GM19023 (cell line): ENCODE measurements around the gene SESTD1.
"Not testable (repeated sequence)": the region's sequence is repeated elsewhere in the genome, so short reads cannot be mapped to it uniquely, and the experiment has no call there.

Experiments used
- ATAC-seq: cut with Tn5 transposase; IDR thresholded peaks from one replicate; pipeline ENCODE4 v1.9.1; 2021; ENCODE audit warnings: mild to moderate bottlenecking, moderate library complexity; ENCODE audit not compliant: unreplicated experiment

The SESTD1 gene

DNA sequence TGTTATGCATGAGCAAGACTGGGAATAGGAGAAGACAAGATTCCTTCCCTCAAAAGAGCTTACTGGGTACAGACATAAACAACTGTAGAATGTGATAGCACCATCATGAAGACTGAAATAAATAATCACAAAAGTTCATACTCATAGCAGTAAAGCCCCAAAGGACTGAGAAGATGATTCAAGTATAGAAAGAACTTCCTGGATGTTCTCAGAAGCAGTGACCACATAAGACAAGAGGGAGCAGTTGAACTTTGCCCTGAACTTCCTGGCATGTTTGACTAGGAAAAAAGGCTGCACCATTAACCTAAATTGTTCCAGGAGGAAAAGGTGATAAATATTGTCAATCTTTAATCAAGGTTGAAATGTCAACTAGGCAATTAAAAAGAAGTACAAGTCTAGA lies 156.9 kb downstream of the SESTD1 start:
- no peak for ATAC-seq

DNA sequence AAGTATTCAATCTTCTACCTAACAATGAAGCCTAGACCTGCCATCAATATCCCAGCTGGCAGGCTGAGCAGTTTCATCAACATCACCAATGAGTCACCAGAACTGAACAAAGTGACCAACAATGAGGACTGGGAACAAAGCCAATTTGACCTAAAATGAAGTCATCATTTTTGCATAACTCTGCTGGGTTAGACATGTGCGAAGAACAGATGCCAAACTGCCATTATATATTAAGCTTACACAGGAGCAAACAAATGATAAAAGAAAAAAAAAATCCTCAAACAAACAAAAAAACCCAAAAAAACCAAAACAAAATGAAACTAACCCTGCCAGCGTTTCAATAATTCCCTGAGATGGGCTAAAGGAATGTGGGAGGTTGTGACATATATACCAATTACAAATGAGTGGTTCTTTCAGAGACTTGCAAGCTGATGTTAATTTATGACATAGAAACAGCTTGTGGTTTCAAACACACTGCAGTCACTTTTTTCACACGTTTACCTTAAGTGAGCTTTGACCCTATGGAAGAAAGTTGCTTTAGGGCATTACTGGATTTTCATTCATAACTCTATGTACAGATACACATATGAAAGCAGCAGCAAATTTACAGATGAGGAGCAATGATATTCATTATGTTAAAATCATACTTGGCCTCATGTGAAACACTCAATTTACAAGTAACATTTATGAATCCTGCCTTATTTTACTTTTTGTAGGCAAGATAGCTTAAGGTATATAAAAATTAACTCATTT lies 157.8 kb downstream of the SESTD1 start:
- ATAC-seq = peak; percentile 80

DNA sequence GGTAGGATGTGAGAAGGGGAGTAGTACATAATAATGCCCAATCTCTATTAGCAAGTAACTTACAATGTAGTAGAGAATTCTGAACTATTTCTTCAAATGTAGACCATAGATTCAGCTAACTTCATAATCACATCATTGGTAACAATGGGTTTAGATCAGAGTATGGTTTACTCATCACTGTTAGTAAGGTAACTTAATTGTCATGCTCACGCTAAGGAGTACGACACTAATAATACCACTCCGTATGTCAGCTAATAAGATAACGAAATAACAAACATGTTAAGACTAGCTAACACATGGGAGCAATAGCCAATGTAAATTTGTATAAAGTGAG lies 158.3 kb downstream of the SESTD1 start:
- peak; percentile 16 for ATAC-seq

DNA sequence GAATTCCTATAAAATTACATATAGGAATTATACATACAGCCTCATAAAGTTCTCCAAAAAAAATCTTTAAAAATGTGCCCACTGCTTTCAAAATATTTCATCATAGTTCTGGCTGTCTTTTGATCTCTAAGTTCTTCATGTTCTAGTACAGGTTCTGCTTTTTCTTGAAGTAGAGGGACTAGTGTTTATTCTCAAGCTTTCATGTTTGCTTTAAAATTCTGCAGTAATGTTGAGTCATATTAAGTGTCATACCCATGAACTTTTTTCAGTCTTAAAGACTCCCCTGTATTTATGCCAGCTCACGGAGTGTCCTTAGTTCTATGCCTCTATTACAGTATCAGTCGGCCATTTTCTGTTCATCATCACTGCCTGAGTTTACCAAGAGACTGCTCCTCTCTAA lies 159.9 kb downstream of the SESTD1 start:
- ATAC-seq = no peak

DNA sequence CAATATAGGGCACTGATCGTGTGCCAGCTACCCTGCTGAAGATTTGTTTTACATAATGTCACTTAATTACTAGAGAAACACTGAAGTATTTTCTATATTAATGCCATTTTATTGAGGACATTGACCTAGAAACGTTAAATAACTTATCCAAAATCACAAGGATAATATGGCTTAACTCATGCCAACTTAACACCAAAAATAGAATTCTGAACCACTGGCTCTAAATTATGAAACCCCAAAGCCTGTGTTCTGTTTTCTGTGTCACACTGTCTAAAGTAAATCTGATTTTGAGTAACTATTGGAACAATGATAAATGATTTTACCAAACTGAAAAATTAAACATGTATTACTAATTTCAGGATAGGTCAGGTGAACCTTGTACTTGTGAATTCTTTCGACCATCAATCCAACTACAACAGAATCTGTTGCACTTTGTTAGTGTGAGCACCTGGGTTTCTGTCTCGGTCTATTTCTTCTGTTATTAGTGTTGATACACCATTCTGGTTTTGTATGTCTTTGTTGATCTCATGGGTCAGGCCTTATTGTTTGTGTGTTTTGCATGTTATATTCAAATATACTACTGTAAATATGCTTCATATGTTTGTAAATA lies 166.4 kb downstream of the SESTD1 start:
- ATAC-seq = no peak

DNA sequence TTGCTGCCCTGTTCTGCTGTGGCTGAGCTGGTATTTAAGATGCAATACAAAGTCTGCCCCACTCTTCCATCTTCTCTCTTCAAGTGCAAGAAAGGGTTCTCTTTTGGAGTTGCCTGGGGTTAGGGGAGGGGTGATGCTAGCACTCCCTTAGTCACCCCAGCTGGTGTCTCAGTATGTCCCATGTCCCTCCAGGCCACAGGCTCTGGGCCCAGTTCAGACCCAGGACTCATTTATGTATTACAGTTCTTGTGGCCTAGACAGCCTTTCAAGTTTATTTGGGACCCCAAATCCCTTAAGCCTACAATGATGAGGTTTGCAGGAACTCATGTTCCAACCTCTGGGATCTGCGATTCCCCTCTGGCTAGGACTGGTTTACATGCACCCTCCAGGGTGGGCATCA lies 167.5 kb downstream of the SESTD1 start:
- ATAC-seq = no peak

DNA sequence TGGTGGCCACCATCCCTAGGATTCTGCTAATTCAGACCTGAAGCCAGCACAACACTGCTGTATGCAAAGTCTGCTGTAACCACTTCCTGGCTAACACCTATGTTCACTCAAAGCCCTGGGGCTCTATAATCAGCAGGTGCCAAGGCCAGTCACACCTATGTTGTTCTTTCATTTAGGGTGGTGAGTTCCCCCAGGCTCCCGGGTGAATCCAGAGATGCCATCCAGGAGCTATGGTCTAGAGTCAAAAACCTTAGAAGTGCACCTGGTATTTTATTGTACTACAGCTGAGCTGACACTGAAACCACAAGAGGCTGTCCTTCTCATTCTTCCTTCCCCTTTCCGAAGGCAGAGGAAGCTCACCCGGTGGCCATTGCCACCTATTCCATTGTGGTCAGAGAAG lies 168.5 kb downstream of the SESTD1 start:
- peak; percentile 96 for ATAC-seq

DNA sequence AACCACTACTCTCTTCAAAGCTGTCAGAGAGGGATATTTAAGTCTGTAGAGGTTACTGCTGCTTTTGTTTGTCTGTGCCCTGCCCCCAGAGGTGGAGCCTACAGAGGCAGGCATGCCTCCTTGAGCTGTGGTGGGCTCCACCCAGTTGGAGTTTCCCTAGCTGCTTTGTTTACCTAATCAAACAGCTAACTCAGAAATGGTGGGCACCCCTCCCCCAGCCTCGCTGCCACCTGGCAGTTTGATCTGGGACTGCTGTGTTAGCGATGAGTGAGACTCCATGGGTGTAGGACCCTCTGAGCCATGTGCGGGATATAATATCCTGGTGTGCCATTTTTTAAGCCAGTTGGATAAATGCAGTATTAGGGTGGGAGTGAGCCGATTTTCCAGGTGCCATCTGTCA lies 171.7 kb downstream of the SESTD1 start:
- ATAC-seq = not testable (repeated sequence)

DNA sequence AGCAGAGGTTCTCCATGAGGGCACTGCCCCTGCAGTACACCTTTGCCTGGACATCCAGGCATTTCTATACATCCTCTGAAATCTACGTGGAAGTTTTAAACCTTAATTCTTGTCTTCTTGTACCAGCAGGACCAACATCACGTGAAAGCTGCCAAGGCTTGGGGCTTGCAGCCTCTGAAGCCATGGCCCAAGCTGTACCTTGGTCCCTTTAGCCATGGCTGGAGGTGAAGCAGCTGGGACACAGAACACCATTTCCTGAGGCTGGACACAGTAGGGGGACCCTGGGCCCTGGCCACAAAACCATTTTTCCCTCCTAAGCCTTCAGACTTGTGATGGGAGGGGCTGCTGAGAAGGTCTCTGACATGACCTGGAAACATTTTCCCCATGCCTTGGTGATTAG lies 181.9 kb downstream of the SESTD1 start:
- no peak for ATAC-seq

DNA sequence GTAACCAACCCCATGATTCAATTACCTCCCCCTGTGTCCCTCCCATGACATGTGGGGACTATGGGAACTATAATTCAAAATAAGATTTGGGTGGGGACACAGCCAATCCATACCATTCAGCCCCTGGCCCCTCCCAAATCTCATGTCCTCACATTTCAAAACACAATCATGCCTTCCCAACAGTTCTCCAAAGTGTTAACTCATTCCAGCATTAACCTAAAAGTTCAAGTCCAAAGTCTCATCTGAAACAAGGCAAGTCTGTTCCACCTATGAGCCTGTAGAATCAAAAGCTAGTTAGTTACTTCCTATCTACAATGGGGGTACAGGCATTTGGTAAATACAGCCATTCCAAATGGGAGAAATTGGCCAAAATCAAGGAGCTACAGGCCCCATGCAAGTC lies 182.7 kb downstream of the SESTD1 start:
- ATAC-seq = no peak

DNA sequence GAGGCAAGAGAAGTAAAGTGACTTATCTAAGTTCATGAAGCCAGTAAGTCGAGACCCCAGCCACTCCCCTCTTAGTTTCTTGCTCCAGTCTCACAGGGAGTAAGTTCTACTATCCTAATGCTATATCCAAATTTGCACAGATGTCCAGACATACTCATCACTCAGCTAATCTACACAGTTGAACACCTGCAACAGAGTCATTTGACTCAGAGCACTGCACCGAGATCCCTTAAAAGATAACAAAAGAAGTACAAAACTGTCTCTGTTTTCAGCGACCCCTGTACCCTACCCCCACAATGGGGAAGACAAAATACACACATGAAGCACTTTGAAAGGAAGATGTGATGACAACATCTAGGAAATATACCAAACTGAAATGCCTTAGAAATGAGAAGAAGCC lies 192.1 kb downstream of the SESTD1 start:
- no peak for ATAC-seq

DNA sequence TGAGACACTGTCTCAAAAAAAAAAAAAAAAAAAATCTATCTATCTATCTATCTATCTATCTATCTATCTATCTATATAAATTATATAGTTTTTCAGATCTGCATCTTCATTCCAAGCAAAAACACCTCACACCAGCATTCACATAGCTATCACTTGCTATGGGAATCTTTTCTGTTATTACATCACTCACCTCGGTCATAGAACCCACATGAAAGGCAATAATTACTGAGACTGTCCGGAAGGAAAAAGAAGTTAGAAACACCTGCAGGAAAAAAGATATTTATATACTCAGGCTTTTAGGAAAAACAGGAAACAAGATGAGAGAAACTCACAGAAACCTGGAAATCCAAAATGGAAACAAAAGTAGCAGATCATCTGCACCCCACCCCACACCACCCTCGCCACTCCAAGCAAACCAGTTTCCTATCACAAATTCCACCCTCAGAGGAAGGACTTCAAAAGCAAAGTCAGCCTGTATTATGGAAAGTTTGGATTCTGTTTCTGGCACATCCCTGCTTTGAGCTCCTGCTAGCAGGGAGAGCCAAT lies 192.7 kb downstream of the SESTD1 start:
- ATAC-seq = no peak

DNA sequence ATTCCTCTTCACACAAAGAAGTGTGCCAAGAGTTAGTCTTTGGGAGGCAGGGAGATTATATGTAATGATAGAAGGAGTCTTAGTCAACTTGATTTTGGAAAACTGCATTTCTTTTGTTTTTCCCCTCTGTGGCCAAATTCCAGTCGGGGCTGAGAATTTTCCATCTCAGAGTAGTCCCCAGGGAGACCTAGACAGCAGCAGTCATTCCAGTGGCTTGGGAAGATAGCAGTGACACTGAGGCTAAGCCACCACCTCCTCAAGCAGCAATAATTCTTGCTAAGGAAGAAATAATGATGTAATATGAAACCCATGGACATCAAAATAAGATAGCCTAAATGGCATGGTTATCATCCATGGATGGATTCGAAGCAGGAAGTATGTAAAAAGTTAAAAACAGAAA lies 193.7 kb downstream of the SESTD1 start:
- no peak for ATAC-seq

DNA sequence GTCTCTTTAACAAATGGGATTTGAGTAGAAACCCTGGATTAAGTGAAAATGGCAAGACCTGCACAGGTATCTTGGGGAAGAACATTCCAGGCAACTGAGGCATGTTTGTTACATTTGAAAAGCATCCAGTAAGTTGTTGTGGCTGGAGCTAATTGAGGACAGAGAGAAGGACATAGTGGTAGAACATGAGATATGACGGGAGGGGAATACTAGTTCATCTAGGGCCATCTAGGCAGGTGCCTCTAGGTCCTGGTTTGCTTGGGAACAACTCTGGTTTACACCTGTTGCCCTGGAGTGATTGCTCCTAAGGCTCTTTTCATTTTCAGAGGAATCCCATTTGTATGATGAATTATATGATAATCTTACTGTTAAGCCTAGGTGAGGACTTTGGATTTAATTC lies 194.9 kb downstream of the SESTD1 start:
- ATAC-seq = no peak

DNA sequence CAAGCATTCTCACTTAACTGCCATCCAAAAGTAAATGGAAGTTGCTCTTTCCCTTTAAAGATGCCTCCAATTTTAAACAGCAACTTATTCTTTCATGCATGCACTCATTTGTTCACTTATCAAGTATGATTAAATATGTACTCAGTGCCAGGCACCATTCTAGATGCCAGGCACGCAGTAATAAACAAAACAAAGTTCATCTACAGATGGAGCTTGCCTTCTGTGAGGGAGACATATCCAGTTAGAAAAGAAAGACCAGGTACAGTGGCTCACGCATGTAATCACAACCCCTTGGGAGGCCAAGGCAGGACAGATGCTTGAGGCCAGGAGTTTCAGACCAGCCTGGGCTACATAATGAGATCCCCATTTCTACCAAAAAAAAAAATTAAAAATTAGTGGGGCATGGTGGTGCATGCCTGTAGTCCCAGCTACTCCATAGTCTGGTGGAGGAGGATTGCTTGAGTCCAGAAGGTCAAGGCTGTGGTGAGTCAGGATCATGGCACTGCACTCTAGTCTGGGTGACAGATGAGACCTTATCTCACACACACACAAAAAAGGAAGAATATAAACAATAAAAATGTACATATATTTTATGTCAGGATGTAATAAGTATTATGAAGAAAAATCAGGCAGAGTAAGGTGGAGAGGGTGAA lies 195.5 kb downstream of the SESTD1 start:
- ATAC-seq = no peak

DNA sequence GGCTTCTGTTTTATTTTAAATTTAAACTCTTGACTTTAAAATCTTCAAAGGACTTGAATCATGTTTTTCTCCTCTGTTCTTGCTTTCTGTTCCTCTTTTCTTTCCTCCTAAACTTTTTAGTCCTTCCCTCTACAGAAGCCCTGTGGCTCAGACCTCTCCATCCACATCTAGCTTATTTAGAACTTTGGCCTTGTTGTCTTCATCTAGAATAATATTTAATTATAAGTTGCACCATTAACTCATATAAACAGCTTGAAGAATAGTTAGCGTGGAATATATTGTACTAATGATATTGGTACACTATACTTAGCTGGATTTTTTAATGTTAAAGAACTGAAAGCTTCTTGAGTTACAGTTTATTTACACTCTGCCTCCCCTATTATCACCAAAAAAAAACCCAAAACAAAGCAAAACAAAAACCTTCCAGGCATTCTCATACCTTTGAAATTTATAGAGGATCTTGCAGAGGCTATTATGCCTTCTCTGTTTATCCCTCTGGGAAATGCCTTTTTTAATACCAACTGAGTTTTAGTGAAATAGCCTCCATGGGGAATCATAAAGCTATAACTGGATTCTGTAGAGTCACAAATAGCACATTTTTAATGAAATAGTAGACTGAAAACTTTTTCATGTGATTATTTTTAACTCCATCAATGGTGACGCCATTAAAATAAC lies 205.5 kb downstream of the SESTD1 start:
- ATAC-seq = peak; percentile 62

DNA sequence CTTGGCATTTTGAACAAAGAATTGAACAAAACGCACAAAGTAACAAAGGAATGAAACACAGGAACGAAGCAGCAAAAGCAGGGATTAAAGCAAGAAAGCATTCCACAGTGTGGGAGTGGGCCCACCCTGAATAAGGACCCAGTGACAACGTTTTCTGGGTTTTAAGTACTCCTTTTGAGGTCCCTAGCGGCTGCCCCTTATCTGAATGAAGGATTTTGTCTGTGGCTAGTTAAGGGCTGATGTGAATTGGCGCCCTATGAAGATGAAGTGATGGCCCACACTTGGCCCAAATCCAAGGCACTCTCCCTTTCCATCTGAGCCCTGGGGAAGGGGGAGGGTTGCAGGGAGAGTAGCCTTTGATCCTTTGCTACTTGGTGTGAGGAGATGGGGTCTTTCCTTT lies 206.9 kb downstream of the SESTD1 start:
- no peak for ATAC-seq

DNA sequence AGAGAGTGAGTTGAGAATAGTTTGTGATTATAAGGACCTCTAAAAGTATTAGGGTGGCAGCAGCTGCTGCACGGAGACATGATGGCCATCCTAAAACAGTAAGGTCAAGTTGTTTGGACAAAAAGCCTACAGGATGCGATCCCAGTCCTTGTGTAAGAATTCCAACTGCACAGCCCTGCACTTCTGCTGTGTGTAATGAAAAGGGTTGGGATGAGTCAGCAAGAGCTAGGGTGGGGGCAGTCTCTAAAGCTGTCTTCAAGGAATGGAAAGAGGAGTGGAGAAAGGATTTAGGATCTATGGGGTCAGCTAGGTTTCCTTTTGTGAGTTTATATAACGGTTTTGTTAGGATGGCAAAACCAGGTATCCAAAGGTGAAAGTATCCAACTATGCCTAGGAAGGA lies 211.1 kb downstream of the SESTD1 start:
- ATAC-seq = not testable (repeated sequence)
